DOHH2 (cell line): ENCODE measurements around the gene PECR.

Source experiments
- CTCF ChIP-seq: fragments of 200-600 bp; sonication (generic); IDR thresholded peaks from one replicate; pipeline ENCODE4 v1.5.1; 2014; ENCODE audit warnings: antibody characterized with exemption, mild to moderate bottlenecking, low read depth, low read length; ENCODE audit not compliant: poor library complexity, severe bottlenecking
- EZH2phosphoT487 ChIP-seq: fragments of 200-600 bp; sonication (generic); IDR thresholded peaks from 2 replicates; pipeline ENCODE4 v1.6.1; 2017; ENCODE audit warnings: borderline replicate concordance, mild to moderate bottlenecking, antibody characterized with exemption, low read length, moderate library complexity, mixed read lengths

- TF ChIP-seq CTCF (no peak), EZH2phosphoT487 (no peak)
Measured at GRCh38 chr2:216073773-216074172, 7.8 kb downstream of the PECR start.
